K562 (cell line): ENCODE data around the gene SNCA. TPM values are rescaled to one million over a fixed set of nuclear protein-coding genes. Genes with fewer than 3 reads are reported as not detected.

Source experiments
- ATAC-seq: fragments of 200-7000 bp; cut with Tn5 transposase; 3 replicates; pipeline ENCODE4 v1.9.1; 2020; ENCODE audit warnings: moderate library complexity
- BruUV-seq: library from RNA; stranded (reverse); fragments of 400-500 nt; replicated peaks from 2 replicates; lab custom pipeline; 2021; lab: Mats Ljungman, UMichigan
- CTCF ChIA-PET: fragments of 300-600 bp; formaldehyde crosslinking; extraction: SDS; loops from one replicate; lab custom pipeline; 2021; ENCODE audit warnings: low intra/inter-chr PET ratio; lab: Yijun Ruan, JAX
- POLR2A ChIA-PET: fragments of 300-600, 350-650 bp; sonication (Branson Sonifier 250); formaldehyde crosslinking; extraction: SDS; loops from one replicate; lab custom pipeline; 2021; ENCODE audit warnings: antibody characterized with exemption, inconsistent platforms; lab: Yijun Ruan, JAX
- DNase-seq, 4 experiments: peaks; one replicate each; pipeline versions ENCODE4 v3.0.0 to v3.0.0-alpha.2; 2011 to 2018; ENCODE audit warnings: low spot score in 3 of 4, mixed read lengths in 3 of 4; ENCODE audit errors: extremely low read depth in 1 of 4
- FAIRE-seq: peaks from 2 replicates; lab custom pipeline; 2011; peaks lifted over from hg19 to GRCh38; lab: Jason Lieb, UNC
- H2AFZ ChIP-seq: 2 replicates; pipeline ENCODE4 v1.6.0; 2011; ENCODE audit warnings: low read depth, low read length, control low read depth, inconsistent platforms
- H3K27ac ChIP-seq: fragments of 200-600 bp; 3 replicates; pipeline ENCODE4 v1.8.0; 2011; ENCODE audit warnings: low read depth, mild to moderate bottlenecking, control low read depth, inconsistent platforms, low read length, moderate library complexity, mixed read lengths; ENCODE audit errors: extremely low read depth
- H3K27me3 ChIP-seq, 2 experiments: fragments of 300-600 bp in 1 of 2; 2 replicates in 1 of 2; 3 replicates in 1 of 2; pipeline versions ENCODE4 v1.6.0 to v1.8.0; 2011; ENCODE audit warnings: inconsistent platforms in 2 of 2, low read length in 2 of 2, mild to moderate bottlenecking in 1 of 2, mixed read lengths in 1 of 2, moderate library complexity in 1 of 2; ENCODE audit not compliant: control insufficient read depth in 2 of 2, insufficient read depth in 2 of 2
- H3K36me3 ChIP-seq: fragments of 300-600 bp; 3 replicates; pipeline ENCODE4 v1.8.0; 2011; ENCODE audit warnings: mild to moderate bottlenecking, low read length, inconsistent platforms; ENCODE audit not compliant: control insufficient read depth, insufficient read depth
- H3K4me1 ChIP-seq, 2 experiments: fragments of 200-600 bp in 1 of 2; replicated peaks in 1 of 2; 2 replicates in 1 of 2; 3 replicates in 1 of 2; pipeline versions ENCODE4 v1.5.1 to v1.8.0; 2011; ENCODE audit warnings: inconsistent platforms in 2 of 2, low read length in 2 of 2, mild to moderate bottlenecking in 1 of 2, mixed read lengths in 1 of 2, moderate library complexity in 1 of 2; ENCODE audit not compliant: control insufficient read depth in 2 of 2, insufficient read depth in 2 of 2
- H3K4me2 ChIP-seq: 2 replicates; pipeline ENCODE4 v1.6.1; 2011; ENCODE audit warnings: low read length, control low read depth, inconsistent platforms, mixed read lengths; ENCODE audit not compliant: insufficient read depth
- H3K4me3 ChIP-seq: fragments of 200-600 bp; sonication (generic), shearing (Covaris generic); 2 replicates; pipeline ENCODE4 v1.5.1; 2016; ENCODE audit warnings: control low read depth, inconsistent platforms
- H3K79me2 ChIP-seq: fragments of 200-600 bp; 3 replicates; pipeline ENCODE4 v1.8.0; 2011; ENCODE audit warnings: low read length, inconsistent platforms; ENCODE audit not compliant: control insufficient read depth, insufficient read depth
- H3K9ac ChIP-seq, 2 experiments: 2 replicates each; pipeline versions ENCODE4 v1.6.0 to v1.6.1; 2011; ENCODE audit warnings: low read depth in 2 of 2, low read length in 2 of 2, control low read depth in 1 of 2, inconsistent platforms in 1 of 2, mild to moderate bottlenecking in 1 of 2, mixed read lengths in 1 of 2; ENCODE audit not compliant: insufficient read depth in 1 of 2
- H3K9me1 ChIP-seq: one replicate; pipeline ENCODE4 v1.6.0; 2011; ENCODE audit warnings: inconsistent platforms, mild to moderate bottlenecking, low read length, moderate library complexity; ENCODE audit not compliant: control insufficient read depth, insufficient read depth
- H3K9me3 ChIP-seq: replicated peaks from 2 replicates; pipeline ENCODE4 v1.5.1; 2011; ENCODE audit warnings: low read depth, low read length, inconsistent platforms; ENCODE audit not compliant: control insufficient read depth, insufficient read depth
- H4K20me1 ChIP-seq: replicated peaks from 2 replicates; pipeline ENCODE4 v1.6.1; 2011; ENCODE audit warnings: low read length, inconsistent platforms, mixed read lengths; ENCODE audit not compliant: control insufficient read depth, insufficient read depth
- ATF6 ChIP-seq: sonication (generic); formaldehyde crosslinking; IDR thresholded peaks from 2 replicates; pipeline ENCODE4 v1.4.0; 2020; ENCODE audit warnings: mild to moderate bottlenecking, missing genetic modification reagents
- IRF1 ChIP-seq: sonication (generic); formaldehyde crosslinking; IDR thresholded peaks from 2 replicates; pipeline ENCODE4 v1.8.0; 2022; ENCODE audit warnings: missing genetic modification reagents, mild to moderate bottlenecking, borderline replicate concordance
- MBD1 ChIP-seq: fragments of 250-450 bp; sonication (Bioruptor Pico); IDR thresholded peaks from 2 replicates; pipeline ENCODE4 v1.8.0; 2022; ENCODE audit warnings: inconsistent platforms
- MLX ChIP-seq, 2 experiments: fragments of 450-650 bp in 1 of 2; sonication (generic) in 1 of 2; formaldehyde crosslinking; conservative IDR thresholded peaks; 2 replicates each; pipeline versions ENCODE4 v1.4.0 to v1.8.1; 2020 to 2022; ENCODE audit warnings: mild to moderate bottlenecking in 1 of 2, missing genetic modification reagents in 1 of 2
- PPARD ChIP-seq: fragments of 250-450 bp; sonication (Bioruptor Pico); IDR thresholded peaks from 2 replicates; pipeline ENCODE4 v1.8.0; 2022; ENCODE audit warnings: inconsistent platforms, mild to moderate bottlenecking, moderate library complexity
- PREB ChIP-seq: sonication (generic); formaldehyde crosslinking; IDR thresholded peaks from 2 replicates; pipeline ENCODE4 v1.8.1; 2023; ENCODE audit warnings: mild to moderate bottlenecking, missing genetic modification reagents
- RBBP5 ChIP-seq: fragments of 200-600 bp; sonication (generic); IDR thresholded peaks from 2 replicates; pipeline ENCODE4 v1.6.1; 2012; ENCODE audit warnings: borderline replicate concordance, mild to moderate bottlenecking, low read length, control low read depth, inconsistent platforms; ENCODE audit not compliant: insufficient read depth, poor library complexity, severe bottlenecking
- RBM14 ChIP-seq: fragments of 200-400 bp; formaldehyde crosslinking; IDR thresholded peaks from 2 replicates; pipeline ENCODE4 v1.6.1; 2018; ENCODE audit warnings: low read depth, mild to moderate bottlenecking, low read length, moderate library complexity, borderline replicate concordance; ENCODE audit not compliant: insufficient read depth
- SLC30A9 ChIP-seq: fragments of 250-450 bp; sonication (Bioruptor Pico); IDR thresholded peaks from 2 replicates; pipeline ENCODE4 v1.8.0; 2022; ENCODE audit warnings: mild to moderate bottlenecking, moderate library complexity
- SMAD4 ChIP-seq: fragments of 250-450 bp; sonication (Bioruptor Pico); conservative IDR thresholded peaks from 2 replicates; pipeline ENCODE4 v1.8.0; 2021; ENCODE audit warnings: inconsistent platforms, mild to moderate bottlenecking, moderate library complexity
- SMARCA4 ChIP-seq: fragments of 450-650 bp; IDR thresholded peaks from 2 replicates; pipeline ENCODE4 v1.6.1; 2016
- TBL1XR1 ChIP-seq, 2 experiments: IDR thresholded peaks; 2 replicates each; pipeline ENCODE4 v1.6.1; 2012; ENCODE audit warnings: improper control_type of control experiment in 2 of 2, low read length in 2 of 2, mild to moderate bottlenecking in 1 of 2
- ZNF57 ChIP-seq: fragments of 450-650 bp; formaldehyde crosslinking; IDR thresholded peaks from 2 replicates; pipeline ENCODE4 v1.4.0; 2020; ENCODE audit warnings: mild to moderate bottlenecking, moderate library complexity
- WGBS: fragments of 100-300 bp; shearing (Covaris generic); methylation state at CpG from one replicate; pipeline ENCODE4 v1.1.6; 2016; ENCODE audit warnings: low coverage, mixed read lengths; ENCODE audit not compliant: insufficient coverage; ENCODE audit errors: missing lambda C conversion rate; 5-methylcytosine and 5-hydroxymethylcytosine counted together
- in situ Hi-C: fragments of 300-500 bp; cut with MboI; formaldehyde crosslinking; loops from 4 replicates; pipeline ENCODE4 v1.15.0; 2018; ENCODE audit warnings: inconsistent platforms, mixed read lengths
- intact Hi-C: fragments of 100-400 bp; cut with micrococcal nuclease; formaldehyde crosslinking; loops from 2 replicates; pipeline ENCODE4 v1.14.2; 2022
- polyA plus RNA-seq, 8 experiments: library from polyadenylated mRNA; depleted of rRNA in 4 of 8; stranded (reverse) in 5 of 8; unstranded in 3 of 8; fragments of >200 nt; fragmentation: Nextera tagmentation in 2 of 8; fragmentation: Illumina TruSeq in 1 of 8; extraction: Ambion mirVana in 2 of 8; extraction: Trizol in 1 of 8; gene quantifications; 2 replicates each; pipeline versions ENCODE4 v1.2.1 to v1.2.3, GENCODE V29; 2011 to 2014; ENCODE audit warnings: inconsistent platforms in 1 of 8, missing spikeins in 1 of 8
- total RNA-seq, 7 experiments: library from RNA; depleted of rRNA in 6 of 7; stranded (reverse); fragments of >200 nt in 6 of 7; fragmentation: Illumina TruSeq in 2 of 7; extraction: Trizol in 2 of 7; gene quantifications; 2 replicates each; pipeline versions ENCODE4 v1.2.1 to v1.2.3, GENCODE V29; 2011 to 2021; ENCODE audit warnings: low replicate concordance in 1 of 7

The SNCA gene
- total and polyA plus RNA-seq, 9 of the 15 experiments (the other 6 are each of a cell fraction or from before 2014, with no cell fraction given), result 1.7 to 12.6 (median 3.6) TPM

GRCh38 chr4:89707467-89707866 is 129.5 kb downstream of the SNCA start:
- DNase-seq, result no peak
- CTCF ChIA-PET, result no interaction called here
- Histone ChIP-seq H3K4me3 (no peak overlapping the region), H3K27me3 (no peaks in the 10 kb centered on the region), H3K4me1 (no peaks in the 10 kb centered on the region), H3K9me3 (no peaks in the 10 kb centered on the region), H3K36me3 (no peaks in the 10 kb centered on the region), H4K20me1 (no peaks in the 10 kb centered on the region), H3K9ac (no peak overlapping the region), H3K9me1 (no peaks in the 10 kb centered on the region), H2AFZ (no peak overlapping the region), H3K27ac (no peak overlapping the region), H3K4me2 (no peak overlapping the region), H3K79me2 (no peaks in the 10 kb centered on the region)
- in situ Hi-C loops, result no loop called here
- 0% methylated on average over 5 of the region's 5 CpGs for WGBS
- TF ChIP-seq MLX (CRISPR knock-in tag; conservative IDR thresholded peaks at IDR 0.05) (no peak), ATF6 (CRISPR knock-in tag) (no peak), ZNF57 (no peak), TBL1XR1 (IDR thresholded peaks at IDR 0.05; ENCODE audit: low read length in 2 of 2) (no peak), RBBP5 (no peak), SMARCA4 (no peak), IRF1 (CRISPR knock-in tag) (no peak), RBM14 (no peak), PREB (no peak), SMAD4 (no peak), PPARD (CRISPR knock-in tag) (no peak), SLC30A9 (no peak), MBD1 (no peak)
- POLR2A ChIA-PET, result no interaction called here
- BruUV-seq, result no TSS peak
- ATAC-seq, result no peak
- no peak for FAIRE-seq
- intact Hi-C loops, result no loop called here
